ENCODE data around the gene NTN5. TPM values are rescaled to one million over a fixed set of nuclear protein-coding genes. Genes with fewer than 3 reads are reported as not detected.

The NTN5 gene
- total and polyA plus RNA-seq, 9 of the 15 experiments (the other 6 are each of a cell fraction or from before 2014, with no cell fraction given): not detected

GRCh38 chr19:48644839-48645619 lies 27.8 kb downstream of the NTN5 start (continued):
- no peak for TF ChIP-seq TARDBP (IDR thresholded peaks at IDR 0.05)
- TF ChIP-seq ZBTB11 (CRISPR knock-in tag; IDR thresholded peaks at IDR 0.05): peak in 1 of 3 experiments; percentile 85; a peak in 2 of 6 replicates
- 0 out of 4 replicates have a peak, but pooled peaks of 1 of the 2 experiments have one; percentile 54 for TF ChIP-seq TEAD1 (CRISPR knock-in tag; IDR thresholded peaks at IDR 0.05)
- TF ChIP-seq GABPA (tag; conservative IDR thresholded peaks at IDR 0.05; ENCODE audit: low read depth): peak; percentile 41; the same call in 1 of the 2 replicates
- TF ChIP-seq MYC (IDR thresholded peaks at IDR 0.05; ENCODE audit: low read depth, low read length): 0 out of 2 replicates have a peak, but pooled peaks have one; percentile 14
- TF ChIP-seq MYC (CRISPR knock-in tag; IDR thresholded peaks at IDR 0.05; ENCODE audit: borderline replicate concordance, low read depth): no peak
- peak in 1 of 2 experiments; percentile 75; a peak in 1 of 4 replicates for TF ChIP-seq ZNF639 (CRISPR knock-in tag; conservative IDR thresholded peaks at IDR 0.05 in 1 of 2, IDR thresholded peaks at IDR 0.05 in 1 of 2)
- TF ChIP-seq KLF10 (CRISPR knock-in tag; IDR thresholded peaks at IDR 0.05): no peak
- TF ChIP-seq ZBTB34 (CRISPR knock-in tag; IDR thresholded peaks at IDR 0.05): no peak
- no peak for TF ChIP-seq ID3 (CRISPR knock-in tag; IDR thresholded peaks at IDR 0.05)
- no peak for TF ChIP-seq ID3 (tag; IDR thresholded peaks at IDR 0.05)
- 0 out of 2 replicates have a peak, but pooled peaks have one; percentile 78 for TF ChIP-seq SMAD2 (IDR thresholded peaks at IDR 0.05; ENCODE audit: low read depth, low read length)
- peak; percentile 11; the same call in 1 of the 2 replicates for TF ChIP-seq ARID1B (IDR thresholded peaks at IDR 0.05)
- TF ChIP-seq CREB3L1 (IDR thresholded peaks at IDR 0.05; ENCODE audit: borderline replicate concordance, low read depth): peak; percentile 92
- TF ChIP-seq HCFC1 (IDR thresholded peaks at IDR 0.05; ENCODE audit: low read depth, low read length): peak; percentile 99
- 0 out of 2 replicates have a peak, but pooled peaks have one; percentile 13 for TF ChIP-seq DPF2 (IDR thresholded peaks at IDR 0.05)
- TF ChIP-seq CBFB (CRISPR knock-in tag; IDR thresholded peaks at IDR 0.05): no peak
- TF ChIP-seq ELF4 (CRISPR knock-in tag; IDR thresholded peaks at IDR 0.05): peak; percentile 48; the same call in 1 of the 2 replicates
